HL-60/S4 (cell line): ENCODE data around the gene FAM161B.
"Not testable (repeated sequence)": the region's sequence is repeated elsewhere in the genome, so short reads cannot be mapped to it uniquely, and the experiment has no call there.

Experiments used
- in situ Hi-C: fragments of 300-500 bp; cut with MboI; formaldehyde crosslinking; loops from 2 replicates; pipeline ENCODE4 v1.14.3; 2022; ENCODE audit warnings: low sequenced_read_pairs

The FAM161B gene, protein sequence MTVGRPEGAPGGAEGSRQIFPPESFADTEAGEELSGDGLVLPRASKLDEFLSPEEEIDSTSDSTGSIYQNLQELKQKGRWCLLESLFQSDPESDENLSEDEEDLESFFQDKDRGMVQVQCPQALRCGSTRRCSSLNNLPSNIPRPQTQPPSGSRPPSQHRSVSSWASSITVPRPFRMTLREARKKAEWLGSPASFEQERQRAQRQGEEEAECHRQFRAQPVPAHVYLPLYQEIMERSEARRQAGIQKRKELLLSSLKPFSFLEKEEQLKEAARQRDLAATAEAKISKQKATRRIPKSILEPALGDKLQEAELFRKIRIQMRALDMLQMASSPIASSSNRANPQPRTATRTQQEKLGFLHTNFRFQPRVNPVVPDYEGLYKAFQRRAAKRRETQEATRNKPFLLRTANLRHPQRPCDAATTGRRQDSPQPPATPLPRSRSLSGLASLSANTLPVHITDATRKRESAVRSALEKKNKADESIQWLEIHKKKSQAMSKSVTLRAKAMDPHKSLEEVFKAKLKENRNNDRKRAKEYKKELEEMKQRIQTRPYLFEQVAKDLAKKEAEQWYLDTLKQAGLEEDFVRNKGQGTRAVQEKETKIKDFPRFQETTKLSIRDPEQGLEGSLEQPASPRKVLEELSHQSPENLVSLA

GRCh38 chr14:73949752-73950734, at the start of gene FAM161B, which contains the start of gene COQ6:
TSS of gene FAM161B (minus strand) at chr14:73950094. CDS start at chr14:73950026, 68 bp downstream.
TSS of gene COQ6 (plus strand) at chr14:73950302. CDS start at chr14:73950333, 31 bp downstream.
- in situ Hi-C loops = no loop called here

- in situ Hi-C loops = no loop called here
These were observed 48.8 kb upstream of the FAM161B start for GRCh38 chr14:73998726-73999125.

GRCh38 chr14:73997944-73998447, 48.1 kb upstream of the FAM161B start:
- in situ Hi-C loops = no loop called here

- in situ Hi-C loops = no loop called here
These were observed 47.4 kb upstream of the FAM161B start for GRCh38 chr14:73997108-73997943.

DNA sequence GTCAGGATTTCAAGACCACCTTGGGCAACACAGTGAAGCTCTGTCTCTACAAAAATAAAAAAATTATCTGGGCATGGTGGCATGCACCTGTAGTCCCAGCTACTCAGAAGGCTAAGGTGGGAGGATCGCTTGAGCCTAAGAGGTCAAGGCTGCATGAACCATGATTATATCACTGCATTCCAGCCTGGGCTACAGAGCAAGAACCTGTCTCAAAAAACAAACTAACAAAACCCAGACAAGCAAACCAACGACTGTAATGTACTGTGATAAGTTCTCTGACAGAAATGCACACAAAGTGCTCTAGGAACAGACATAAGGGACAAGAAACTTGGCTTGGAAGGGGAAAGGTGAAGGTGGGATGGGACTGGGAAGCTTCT, 46.8 kb upstream of the FAM161B start:
- in situ Hi-C loops = no loop called here

GRCh38 chr14:73995977-73996378, 46.1 kb upstream of the FAM161B start:
- in situ Hi-C loops = no loop called here

- in situ Hi-C loops = not testable (repeated sequence)
These were observed 45.0 kb upstream of the FAM161B start for GRCh38 chr14:73994926-73995325.

DNA sequence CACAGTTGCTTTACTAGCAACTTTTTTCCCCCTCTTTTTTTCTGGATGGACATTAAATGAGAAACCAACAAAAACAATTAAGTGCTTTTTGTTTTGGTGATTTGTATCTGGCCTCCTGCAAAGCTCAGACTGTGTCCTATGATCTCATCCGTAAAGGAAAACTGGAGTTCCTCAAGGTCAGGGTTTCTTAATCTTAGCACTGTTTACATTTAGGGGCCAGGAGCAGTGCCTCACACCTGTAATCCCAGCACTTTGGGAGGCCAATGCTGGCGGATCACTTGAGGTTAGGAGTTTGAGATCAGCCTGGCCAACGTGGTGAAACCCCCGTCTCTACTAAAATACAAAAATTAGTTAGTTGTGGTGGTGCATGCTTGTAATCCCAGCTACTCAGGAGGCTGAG, 41.2 kb upstream of the FAM161B start:
- in situ Hi-C loops = no loop called here

- in situ Hi-C loops = not testable (repeated sequence)
These were observed 38.8 kb upstream of the FAM161B start for GRCh38 chr14:73988656-73989055.

GRCh38 chr14:73988065-73988464, 38.2 kb upstream of the FAM161B start:
- in situ Hi-C loops = no loop called here

DNA sequence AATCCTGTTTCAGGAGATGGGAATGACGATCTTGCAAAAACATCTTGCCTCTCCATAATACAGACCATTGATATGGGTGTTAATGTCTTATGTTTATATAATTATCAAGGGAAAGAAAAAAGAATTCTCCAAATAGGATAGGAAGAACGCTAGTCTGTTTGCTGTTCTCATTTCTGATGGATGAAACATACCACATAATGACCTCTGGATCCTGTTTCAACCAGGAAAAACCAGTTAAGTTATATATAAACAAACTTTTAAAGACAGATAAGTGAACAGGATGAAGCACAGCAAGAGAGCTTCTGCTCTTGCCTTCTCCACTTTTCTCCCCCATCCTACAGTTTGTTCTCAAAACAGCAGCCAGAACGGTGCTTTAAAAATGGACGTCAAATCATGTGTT, 28.0 kb upstream of the FAM161B start:
- in situ Hi-C loops = no loop called here

DNA sequence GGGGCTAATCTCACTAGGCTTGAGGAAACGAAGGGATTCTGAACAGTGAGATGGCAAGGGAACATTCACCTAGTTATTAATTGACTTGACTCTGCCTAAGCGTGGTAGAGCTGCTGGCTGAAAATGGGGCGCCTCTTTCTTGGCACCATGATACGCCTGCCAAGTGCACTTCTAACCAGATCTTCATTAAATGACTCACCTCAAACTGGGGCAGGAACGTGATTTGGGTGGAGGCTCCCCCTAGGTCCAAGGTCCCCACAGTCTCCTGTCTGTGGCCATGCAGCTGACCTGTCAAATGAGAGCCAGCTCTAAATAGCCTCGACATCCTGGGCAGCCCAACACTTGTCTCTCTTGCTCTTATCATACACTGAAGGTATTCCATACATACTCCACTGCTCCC, 26.2 kb upstream of the FAM161B start:
- in situ Hi-C loops = no loop called here

DNA sequence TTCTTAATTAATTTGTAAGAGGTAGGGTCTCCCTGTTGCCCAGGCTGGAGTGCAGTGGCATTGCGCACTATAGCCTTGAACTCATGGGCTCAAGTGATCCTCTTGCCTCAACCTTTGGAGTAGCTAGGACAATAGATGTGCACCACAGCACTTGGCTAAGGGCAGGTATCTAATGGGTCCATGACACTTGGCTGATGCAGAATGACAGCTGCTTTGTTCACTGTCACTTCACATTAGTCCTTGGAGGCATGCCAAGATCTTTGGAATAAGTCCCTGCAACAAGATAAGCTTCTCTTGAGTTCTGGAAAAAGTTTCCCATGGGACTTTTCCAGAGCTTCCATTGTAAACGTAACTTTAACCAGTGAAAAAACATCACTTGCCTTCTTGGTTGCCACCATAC, 23.6 kb upstream of the FAM161B start:
- in situ Hi-C loops = no loop called here

DNA sequence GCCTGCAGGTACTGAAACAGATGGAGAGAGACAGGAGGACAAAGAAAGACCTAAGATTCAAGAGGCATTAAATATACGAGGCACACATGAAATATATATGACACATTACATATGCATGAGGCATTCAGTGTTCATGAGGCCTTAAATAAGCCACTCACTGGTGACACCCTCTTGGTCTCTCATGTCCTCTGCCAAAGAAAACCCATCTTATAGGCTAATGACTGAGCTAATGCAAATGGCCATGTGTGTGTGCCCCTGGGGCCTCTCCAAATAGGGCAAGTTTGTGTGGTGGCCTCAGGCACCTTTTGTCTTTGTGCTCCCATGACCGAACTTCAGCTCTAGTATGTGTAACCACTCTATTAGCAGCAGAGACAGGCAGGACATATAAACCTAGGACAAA, 19.0 kb upstream of the FAM161B start:
- in situ Hi-C loops = no loop called here

GRCh38 chr14:73965216-73965615, 15.3 kb upstream of the FAM161B start:
- in situ Hi-C loops = no loop called here

- in situ Hi-C loops = no loop called here
These were observed 11.3 kb upstream of the FAM161B start for GRCh38 chr14:73961192-73961591.

DNA sequence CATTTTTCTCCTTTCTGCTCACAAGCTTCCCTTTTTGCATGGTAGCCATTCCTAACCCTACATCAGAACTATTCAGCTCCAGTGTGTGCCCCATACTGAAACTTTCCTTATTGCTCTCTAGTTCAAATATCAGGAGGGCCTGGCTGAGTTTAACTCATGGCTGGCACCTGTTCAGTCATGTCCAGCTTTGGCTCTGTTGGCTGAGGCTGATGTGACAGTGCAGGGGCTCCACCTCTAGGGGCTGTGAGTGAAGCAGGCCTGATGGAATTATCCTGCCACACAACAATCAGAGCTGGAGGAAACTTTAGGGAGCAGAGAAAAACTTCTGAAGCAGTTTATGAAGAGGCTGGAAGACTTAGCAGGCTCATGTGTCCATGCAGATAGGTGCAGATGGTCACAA, 8.7 kb upstream of the FAM161B start:
- in situ Hi-C loops = no loop called here

GRCh38 chr14:73955674-73956073, 5.8 kb upstream of the FAM161B start:
- in situ Hi-C loops = no loop called here

- in situ Hi-C loops = no loop called here
These were observed 3.8 kb upstream of the FAM161B start for GRCh38 chr14:73953731-73954130.

- in situ Hi-C loops = no loop called here
These were observed 4.7 kb downstream of the FAM161B start for GRCh38 chr14:73945159-73945670.
